Activated CD4-positive, alpha-beta T cell treated with anti-CD3 and anti-CD28 coated beads for 36 hours (primary cell): ENCODE results near the gene MBD3L4. TPM values are rescaled to one million over a fixed set of nuclear protein-coding genes. Genes with fewer than 3 reads are reported as not detected.
"Not testable (repeated sequence)": the region's sequence is repeated elsewhere in the genome, so short reads cannot be mapped to it uniquely, and the experiment has no call there.

Experiments
- ATAC-seq: fragments of 200-7000 bp; cut with Tn5 transposase; one replicate; pipeline ENCODE4 v1.10.0; 2021; ENCODE audit warnings: mild to moderate bottlenecking, moderate library complexity
- CTCF ChIA-PET: fragments of 350-600 bp; sonication (Branson Sonifier 250); formaldehyde crosslinking; loops from one replicate; lab custom pipeline; 2021; ENCODE audit warnings: antibody characterized with exemption; lab: Charles Lee
- POLR2A ChIA-PET: fragments of 350-600 bp; sonication (Branson Sonifier 250); formaldehyde crosslinking; loops from one replicate; lab custom pipeline; 2021; ENCODE audit warnings: antibody characterized with exemption, inconsistent platforms; lab: Charles Lee
- DNase-seq: peaks from one replicate; pipeline ENCODE4 v3.0.0-alpha.2; 2020
- H3K27ac Mint-ChIP-seq: one replicate; pipeline ENCODE4 v1.8.0; 2021; ENCODE audit warnings: mixed read lengths
- H3K27me3 Mint-ChIP-seq: one replicate; pipeline ENCODE4 v1.8.0; 2021; ENCODE audit warnings: mixed read lengths
- H3K36me3 Mint-ChIP-seq: one replicate; pipeline ENCODE4 v1.8.0; 2021; ENCODE audit warnings: low read depth, mixed read lengths
- H3K4me1 Mint-ChIP-seq: one replicate; pipeline ENCODE4 v1.8.0; 2021; ENCODE audit warnings: mixed read lengths
- H3K4me3 Mint-ChIP-seq: one replicate; pipeline ENCODE4 v1.8.0; 2021; ENCODE audit warnings: mild to moderate bottlenecking, moderate library complexity, mixed read lengths
- H3K9me3 Mint-ChIP-seq: one replicate; pipeline ENCODE4 v1.8.0; 2021; ENCODE audit warnings: low read depth, mixed read lengths
- intact Hi-C, 2 experiments: fragments of 100-400 bp; cut with DNase I in 1 of 2; cut with micrococcal nuclease in 1 of 2; formaldehyde crosslinking; loops; one replicate each; pipeline versions ENCODE4 v1.14.2 to v1.15.1; 2022 to 2024; cut with DNase I, micrococcal nuclease
- total RNA-seq, 2 experiments: library from RNA; stranded (reverse); gene quantifications; one replicate each; pipeline ENCODE4 v1.2.3, GENCODE V29; 2021

The MBD3L4 gene
- not detected for total RNA-seq

GRCh38 chr19:7040079-7040478, at the start of gene MBD3L4:
MBD3L4 (minus strand) TSS chr19:7040179; CDS start chr19:7040144, 35 bp downstream.
- intact Hi-C loops, H3K4me3 Mint-ChIP-seq, H3K9me3 Mint-ChIP-seq, H3K27ac Mint-ChIP-seq, CTCF ChIA-PET, DNase-seq, POLR2A ChIA-PET, H3K36me3 Mint-ChIP-seq, H3K4me1 Mint-ChIP-seq, H3K27me3 Mint-ChIP-seq, ATAC-seq: not testable (repeated sequence)

GRCh38 chr19:7088999-7089398, 49.0 kb upstream of the MBD3L4 start:
- Mint-ChIP-seq H3K36me3 (peaks cover 49% of the 10 kb centered on the region), H3K4me3 (no peak overlapping the region), H3K27me3 (no peaks in the 10 kb centered on the region), H3K27ac (no peak overlapping the region), H3K9me3 (peaks cover 44% of the 10 kb centered on the region), H3K4me1 (peaks cover 8% of the 10 kb centered on the region)
- intact Hi-C loops: no loop called here
- ChIA-PET POLR2A (no interaction called here), CTCF (no interaction called here)
- ATAC-seq (no peak), DNase-seq (no peak)

GRCh38 chr19:7083076-7083956, 43.3 kb upstream of the MBD3L4 start:
- POLR2A ChIA-PET: no interaction called here
- H3K27ac Mint-ChIP-seq: no peak overlapping the region
- CTCF ChIA-PET: no interaction called here
- H3K4me1 Mint-ChIP-seq: no peaks in the 10 kb centered on the region
- DNase-seq (peak; percentile 28), ATAC-seq (no peak)
- no peaks in the 10 kb centered on the region for H3K27me3 Mint-ChIP-seq
- H3K9me3 Mint-ChIP-seq: peaks cover 43% of the 10 kb centered on the region
- peaks cover 83% of the 10 kb centered on the region for H3K36me3 Mint-ChIP-seq
- H3K4me3 Mint-ChIP-seq: peak overlapping the region; percentile 20
- intact Hi-C loops: no loop called here

- no peaks in the 10 kb centered on the region for H3K4me1 Mint-ChIP-seq
- ChIA-PET CTCF (no interaction called here), POLR2A (no interaction called here)
- intact Hi-C loops: no loop called here
- no peak overlapping the region for H3K27ac Mint-ChIP-seq
- peaks cover 96% of the 10 kb centered on the region for H3K36me3 Mint-ChIP-seq
- DNase-seq (peak; percentile 20), ATAC-seq (no peak)
- H3K9me3 Mint-ChIP-seq: peaks cover 42% of the 10 kb centered on the region
- H3K4me3 Mint-ChIP-seq: no peak overlapping the region
- no peaks in the 10 kb centered on the region for H3K27me3 Mint-ChIP-seq
Observed at GRCh38 chr19:7078008-7078407, 38.0 kb upstream of the MBD3L4 start.

GRCh38 chr19:7076151-7076550, 36.2 kb upstream of the MBD3L4 start:
- peaks cover 8% of the 10 kb centered on the region for H3K4me1 Mint-ChIP-seq
- H3K4me3 Mint-ChIP-seq: no peak overlapping the region
- H3K27me3 Mint-ChIP-seq: no peaks in the 10 kb centered on the region
- ATAC-seq (no peak), DNase-seq (no peak)
- H3K9me3 Mint-ChIP-seq: peaks cover 34% of the 10 kb centered on the region
- H3K36me3 Mint-ChIP-seq: peaks cover 91% of the 10 kb centered on the region
- H3K27ac Mint-ChIP-seq: no peak overlapping the region
- POLR2A ChIA-PET: no interaction called here
- CTCF ChIA-PET: no interaction called here
- intact Hi-C loops: no loop called here

- intact Hi-C loops: no loop called here
- CTCF ChIA-PET: no interaction called here
- POLR2A ChIA-PET: no interaction called here
- H3K4me1 Mint-ChIP-seq: peaks cover 13% of the 10 kb centered on the region
- peaks cover 26% of the 10 kb centered on the region for H3K9me3 Mint-ChIP-seq
- ATAC-seq: no peak
- no peak overlapping the region for H3K4me3 Mint-ChIP-seq
- no peak for DNase-seq
- H3K27ac Mint-ChIP-seq: no peak overlapping the region
- H3K27me3 Mint-ChIP-seq: no peaks in the 10 kb centered on the region
- H3K36me3 Mint-ChIP-seq: peaks cover 87% of the 10 kb centered on the region
Observed at GRCh38 chr19:7074705-7075282, 34.8 kb upstream of the MBD3L4 start.

- H3K27me3 Mint-ChIP-seq: no peaks in the 10 kb centered on the region
- H3K4me1 Mint-ChIP-seq: peaks cover 17% of the 10 kb centered on the region
- H3K36me3 Mint-ChIP-seq: peaks cover 65% of the 10 kb centered on the region
- ChIA-PET CTCF (no interaction called here), POLR2A (no interaction called here)
- intact Hi-C loops: no loop called here
- peak overlapping the region; percentile 6 for H3K4me3 Mint-ChIP-seq
- ATAC-seq: no peak
- DNase-seq: no peak
- H3K9me3 Mint-ChIP-seq: peaks cover 11% of the 10 kb centered on the region
- no peak overlapping the region for H3K27ac Mint-ChIP-seq
Observed at GRCh38 chr19:7072541-7072940, 32.6 kb upstream of the MBD3L4 start.

- DNase-seq (no peak), ATAC-seq (peak; percentile 24)
- Mint-ChIP-seq H3K27me3 (no peaks in the 10 kb centered on the region), H3K36me3 (peaks cover 39% of the 10 kb centered on the region), H3K27ac (peak overlapping the region; percentile 77), H3K9me3 (peaks cover 2% of the 10 kb centered on the region), H3K4me3 (peak overlapping the region; percentile 90), H3K4me1 (peaks cover 17% of the 10 kb centered on the region)
- intact Hi-C loops: loop anchor here in 1 of 2 experiments (1.0 kb wide), 2 partner anchors 29 to 303 kb away; partner anchors contain the start of gene SH2D3A
- ChIA-PET CTCF (interaction anchor here (0.5 to 1.9 kb wide), 4 partner anchors 30 to 106 kb away, joined by 3 to 6 read pairs (median 6); no protein-coding TSS in a partner anchor), POLR2A (interaction anchor here (0.5 to 1.2 kb wide), 3 partner anchors 29 to 275 kb away, joined by 3 to 8 read pairs (median 6); no protein-coding TSS in a partner anchor)
Observed at GRCh38 chr19:7069904-7070226, 29.9 kb upstream of the MBD3L4 start.

- H3K36me3 Mint-ChIP-seq: peaks cover 33% of the 10 kb centered on the region
- ATAC-seq: peak; percentile 96
- peak within 1 kb of the TSS; percentile 90 for H3K4me3 Mint-ChIP-seq
- peaks cover under 1% of the 10 kb centered on the region for H3K9me3 Mint-ChIP-seq
- H3K4me1 Mint-ChIP-seq: peaks cover 17% of the 10 kb centered on the region
- CTCF ChIA-PET: interaction anchor here (0.7 to 1.9 kb wide), 4 partner anchors 30 to 285 kb away, joined by 3 to 6 read pairs (median 6); no protein-coding TSS in a partner anchor
- peak within 1 kb of the TSS; percentile 77 for H3K27ac Mint-ChIP-seq
- H3K27me3 Mint-ChIP-seq: no peaks in the 10 kb centered on the region
- POLR2A ChIA-PET: interaction anchor here (0.6 to 1.2 kb wide), 3 partner anchors 30 to 276 kb away, joined by 3 to 8 read pairs (median 3); no protein-coding TSS in a partner anchor
- DNase-seq: peak; percentile 100
- intact Hi-C loops: loop anchor here in 1 of 2 experiments (1.0 kb wide), 2 partner anchors 30 to 302 kb away; partner anchors contain the start of gene SH2D3A
Observed at GRCh38 chr19:7069042-7069903, 29.3 kb upstream of the MBD3L4 start, which contains the start of gene ZNF557. ZNF557 (plus strand) TSS chr19:7069703; CDS start chr19:7075075, 5,372 bp downstream.

- ChIA-PET CTCF (interaction anchor here (1.8 to 1.9 kb wide), 2 partner anchors 31 to 105 kb away, joined by 6 read pairs; no protein-coding TSS in a partner anchor), POLR2A (interaction anchor here (0.6 to 1.2 kb wide), 2 partner anchors 31 to 69 kb away, joined by 3 to 8 read pairs; no protein-coding TSS in a partner anchor)
- Mint-ChIP-seq H3K9me3 (no peaks in the 10 kb centered on the region), H3K36me3 (peaks cover 27% of the 10 kb centered on the region), H3K27me3 (no peaks in the 10 kb centered on the region), H3K4me1 (peaks cover 17% of the 10 kb centered on the region), H3K27ac (peak overlapping the region; percentile 77), H3K4me3 (peak overlapping the region; percentile 90)
- no peak for ATAC-seq
- no peak for DNase-seq
- intact Hi-C loops: no loop called here
Observed at GRCh38 chr19:7068599-7068998, 28.6 kb upstream of the MBD3L4 start.
